GM23248 (cell line): ENCODE measurements around the gene MYBPC1.

Experiments used
- EZH2 ChIP-seq: fragments of 200-600 bp; sonication (generic); IDR thresholded peaks from 2 replicates; pipeline ENCODE4 v1.6.1; 2018; ENCODE audit warnings: antibody characterized with exemption, mild to moderate bottlenecking; ENCODE audit not compliant: insufficient read depth, poor library complexity, severe bottlenecking
- EZH2phosphoT487 ChIP-seq: fragments of 200-600 bp; sonication (generic); IDR thresholded peaks from 2 replicates; pipeline ENCODE4 v1.6.1; 2018; ENCODE audit warnings: antibody characterized with exemption, moderate library complexity, mild to moderate bottlenecking, low read depth; ENCODE audit not compliant: insufficient read depth

GRCh38 chr12:101564912-101565311 lies 29.9 kb upstream of the MYBPC1 start:
- TF ChIP-seq EZH2: no peak
- TF ChIP-seq EZH2phosphoT487: no peak
